GM19035 (cell line): ENCODE measurements around the gene IL17RC.
"Not testable (repeated sequence)": the region's sequence is repeated elsewhere in the genome, so short reads cannot be mapped to it uniquely, and the experiment has no call there.

Experiments used
- ATAC-seq: cut with Tn5 transposase; IDR thresholded peaks from one replicate; pipeline ENCODE4 v1.9.1; 2021; ENCODE audit not compliant: unreplicated experiment

IL17RC gene

DNA sequence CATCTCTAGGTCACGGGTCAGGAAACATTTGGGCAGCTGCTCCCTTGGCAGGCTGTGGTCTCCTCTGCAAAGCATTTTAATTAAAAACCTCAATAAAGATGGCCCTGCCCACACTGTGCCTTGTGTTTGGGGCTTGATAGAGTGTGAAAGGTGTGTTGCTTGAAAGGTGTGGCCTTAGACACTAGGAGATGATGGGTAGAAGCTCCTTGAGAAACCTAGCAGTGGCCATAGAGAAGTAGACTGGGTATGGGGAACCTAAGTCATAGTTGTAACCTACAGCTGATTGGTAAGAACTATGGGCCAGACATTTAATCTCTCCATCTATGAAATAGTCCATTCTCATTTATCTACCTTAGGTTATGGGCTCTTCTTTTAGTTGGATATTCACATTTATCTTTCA, 23.2 kb upstream of the IL17RC start:
- no peak for ATAC-seq

GRCh38 chr3:9895715-9896114, 21.2 kb upstream of the IL17RC start:
- ATAC-seq: not testable (repeated sequence)

GRCh38 chr3:9896755-9897407, 20.0 kb upstream of the IL17RC start:
- not testable (repeated sequence) for ATAC-seq

DNA sequence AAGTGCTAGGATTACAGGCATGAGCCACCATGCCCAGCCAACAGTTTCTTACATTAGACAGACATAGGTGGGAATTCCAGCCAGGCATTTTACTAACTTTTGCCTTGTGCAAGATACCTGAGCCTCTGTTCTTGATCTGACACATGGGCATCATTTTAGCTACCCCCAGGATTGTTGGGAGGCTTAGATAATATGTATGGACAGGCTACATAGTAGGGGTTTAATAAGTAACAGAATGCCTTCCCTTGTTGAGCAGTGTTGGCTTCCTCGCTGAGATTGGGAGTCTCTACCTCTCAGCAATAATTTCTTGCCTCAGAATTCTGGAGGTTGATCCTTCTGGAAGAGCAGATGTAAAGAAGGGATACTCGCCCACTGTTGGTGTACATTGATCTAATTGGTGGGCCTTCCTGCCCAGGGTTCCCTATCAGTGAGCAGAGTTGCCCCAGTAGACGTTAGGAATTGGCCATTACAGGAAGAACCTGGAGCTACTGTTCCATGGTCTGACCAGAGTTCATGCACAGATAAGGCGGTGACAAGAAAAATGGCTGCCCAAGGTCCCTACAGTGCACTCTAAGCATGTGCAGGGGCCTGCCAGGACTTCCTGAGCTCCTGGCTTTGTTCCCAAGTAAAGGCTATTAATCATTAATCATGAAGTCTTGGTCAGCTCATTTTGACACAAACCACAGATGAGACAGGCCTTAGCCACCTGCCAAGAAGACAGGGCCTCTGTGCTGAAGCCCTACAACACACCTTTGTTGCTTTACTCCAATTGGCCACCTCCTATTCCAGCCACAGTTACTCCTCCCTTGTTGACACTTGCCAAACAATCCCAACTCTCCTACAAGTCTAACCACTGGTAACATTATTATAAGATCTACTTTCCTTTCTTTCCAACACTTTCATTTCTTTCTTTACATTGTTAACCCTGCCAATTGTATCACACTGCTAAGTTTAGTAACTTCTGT, 19.2 kb upstream of the IL17RC start:
- ATAC-seq: no peak

DNA sequence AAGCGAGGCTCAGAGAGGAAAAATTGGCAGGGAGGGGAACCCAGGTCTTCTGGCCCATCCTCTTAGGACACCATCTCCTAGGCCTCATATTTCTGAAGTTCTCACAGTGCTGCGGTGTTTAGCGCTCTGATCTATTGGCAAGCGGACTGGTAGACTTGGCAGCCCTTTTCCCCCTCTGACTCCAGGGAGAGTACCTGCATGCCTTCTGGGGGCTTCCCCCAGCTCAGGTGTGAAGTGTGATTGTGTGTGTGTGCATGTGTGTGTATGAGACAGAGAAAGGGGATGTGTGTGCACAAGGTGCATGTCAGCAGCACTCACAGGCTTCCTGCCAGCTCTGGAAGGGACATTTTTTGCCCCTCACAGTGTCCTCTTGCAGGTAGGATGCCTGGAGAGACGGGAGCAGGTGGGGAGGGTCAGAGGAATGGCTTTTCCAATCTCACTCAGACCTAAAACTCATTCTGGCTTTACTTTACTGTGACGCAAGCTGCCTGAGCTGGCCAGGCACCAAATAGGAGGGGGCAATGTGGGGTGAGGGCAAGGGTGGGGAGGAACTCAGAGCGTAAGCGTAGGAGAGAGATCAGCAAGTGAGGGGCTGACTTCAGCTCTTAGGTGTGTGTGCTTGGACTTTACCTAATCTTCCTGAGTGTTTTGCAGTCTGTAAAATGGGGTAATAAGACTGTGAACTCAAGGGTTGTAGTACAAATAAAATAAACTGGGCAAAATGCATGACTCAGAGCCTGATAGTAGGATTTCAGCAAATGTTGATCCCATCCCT, 18.2 kb upstream of the IL17RC start:
- ATAC-seq: no peak

DNA sequence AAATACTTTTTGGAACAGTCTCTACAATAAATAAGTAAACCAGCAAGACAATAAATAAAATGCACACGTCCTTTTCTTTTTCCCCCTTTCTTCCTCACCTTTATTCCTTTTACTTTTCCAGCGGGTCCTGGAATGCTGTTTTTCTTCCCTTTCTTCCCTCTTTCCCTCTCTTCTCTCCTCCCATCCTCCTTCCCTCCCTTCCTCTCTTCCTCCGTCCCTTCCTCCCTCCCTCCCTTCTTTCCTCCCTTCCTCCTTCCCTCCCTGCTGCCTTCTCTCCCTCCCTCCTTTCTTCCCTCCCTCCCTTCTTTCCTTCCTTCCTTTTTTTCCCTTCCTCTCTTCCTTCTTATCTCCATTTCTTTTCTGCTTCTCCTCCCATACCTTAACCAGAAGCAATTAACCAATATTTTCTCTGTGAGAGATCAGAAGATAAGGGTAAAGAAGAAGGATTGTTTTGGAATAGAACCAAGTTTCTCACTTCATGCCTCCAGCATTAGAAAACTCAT, 17.6 kb upstream of the IL17RC start:
- no peak for ATAC-seq

DNA sequence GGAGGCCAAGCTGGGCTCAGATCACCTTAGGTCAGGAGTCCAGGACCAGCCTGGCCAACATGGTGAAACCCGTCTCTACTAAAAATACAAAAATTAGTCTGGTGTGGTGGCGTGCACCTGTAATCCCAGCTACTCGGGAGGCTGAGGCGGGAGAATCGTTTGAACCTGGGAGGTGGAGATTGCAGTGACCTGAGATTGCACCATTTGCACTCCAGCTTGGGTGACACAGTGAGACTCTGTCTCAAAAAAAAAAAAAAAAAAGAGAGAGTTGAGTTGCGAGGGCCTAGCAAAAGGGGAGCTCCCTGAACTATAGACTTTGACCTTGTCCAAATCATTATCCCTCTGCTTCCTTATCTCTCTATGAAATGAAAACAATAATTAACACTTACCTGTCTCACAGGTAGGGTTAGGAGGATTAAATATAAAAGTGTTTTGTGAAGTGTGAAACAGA, 15.9 kb upstream of the IL17RC start:
- ATAC-seq: not testable (repeated sequence)

GRCh38 chr3:9901967-9902366, 14.9 kb upstream of the IL17RC start:
- no peak for ATAC-seq

GRCh38 chr3:9902372-9903237, 14.3 kb upstream of the IL17RC start, which contains the start of gene IL17RE:
Gene IL17RE (plus strand): TSS chr3:9902848. CDS start chr3:9902933, 85 bp downstream.
- no peak for ATAC-seq

GRCh38 chr3:9903238-9903624, 13.7 kb upstream of the IL17RC start:
- no peak for ATAC-seq

GRCh38 chr3:9903904-9904303, 13.0 kb upstream of the IL17RC start:
- no peak for ATAC-seq

DNA sequence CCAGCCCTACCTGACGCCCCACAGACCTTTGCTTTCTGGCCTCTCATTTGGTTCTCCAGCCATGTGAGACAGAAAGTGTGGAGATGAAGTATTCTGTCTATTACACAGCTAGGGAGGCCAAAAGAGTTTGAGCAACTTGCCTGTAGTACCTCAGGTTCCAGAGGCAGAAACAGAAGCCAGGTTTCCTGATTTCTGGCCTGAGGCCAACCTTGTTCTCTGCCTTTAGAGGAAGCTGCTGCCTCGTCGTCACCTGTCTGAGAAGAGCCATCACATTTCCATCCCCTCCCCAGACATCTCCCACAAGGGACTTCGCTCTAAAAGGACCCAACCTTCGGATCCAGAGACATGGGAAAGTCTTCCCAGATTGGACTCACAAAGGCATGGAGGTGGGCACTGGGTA, 10.4 kb upstream of the IL17RC start:
- no peak for ATAC-seq

- ATAC-seq: no peak
These were observed 8.6 kb upstream of the IL17RC start for GRCh38 chr3:9908286-9908685.

DNA sequence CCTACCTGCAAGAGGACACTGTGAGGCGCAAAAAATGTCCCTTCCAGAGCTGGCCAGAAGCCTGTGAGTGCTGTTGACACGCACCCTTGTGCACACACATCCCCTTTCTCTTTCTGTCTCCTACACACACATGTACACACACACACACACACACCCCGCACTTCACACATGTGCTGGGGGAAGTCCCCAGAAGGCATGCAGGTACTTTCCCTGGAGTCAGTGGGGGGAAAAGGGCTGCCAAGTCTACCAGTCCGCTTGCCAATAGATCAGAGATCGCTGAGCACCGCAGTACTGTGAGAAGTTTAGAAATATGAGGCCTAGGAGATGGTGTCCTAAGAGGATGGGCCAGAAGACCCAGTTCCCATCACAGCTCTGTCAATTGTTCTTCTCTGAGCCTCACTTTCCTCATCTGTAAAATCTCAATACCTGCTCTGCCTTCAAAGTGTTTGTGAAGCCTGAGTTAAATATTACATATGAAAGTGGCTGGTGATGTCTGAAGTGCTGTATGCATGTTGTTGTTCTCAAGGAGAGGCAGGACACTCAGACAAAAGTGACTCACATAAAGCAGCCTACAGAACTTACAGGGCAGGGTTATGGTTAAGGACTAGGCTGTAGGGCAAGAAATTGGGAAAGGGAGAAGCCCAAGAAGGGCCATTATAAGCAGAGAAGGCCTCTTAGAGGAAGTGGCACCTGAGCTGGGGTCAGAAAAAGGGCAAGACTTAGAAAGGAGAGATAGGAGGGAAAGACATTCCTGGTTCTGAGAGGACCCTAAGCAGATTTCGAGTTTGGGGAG, 7.5 kb upstream of the IL17RC start:
- no peak for ATAC-seq

DNA sequence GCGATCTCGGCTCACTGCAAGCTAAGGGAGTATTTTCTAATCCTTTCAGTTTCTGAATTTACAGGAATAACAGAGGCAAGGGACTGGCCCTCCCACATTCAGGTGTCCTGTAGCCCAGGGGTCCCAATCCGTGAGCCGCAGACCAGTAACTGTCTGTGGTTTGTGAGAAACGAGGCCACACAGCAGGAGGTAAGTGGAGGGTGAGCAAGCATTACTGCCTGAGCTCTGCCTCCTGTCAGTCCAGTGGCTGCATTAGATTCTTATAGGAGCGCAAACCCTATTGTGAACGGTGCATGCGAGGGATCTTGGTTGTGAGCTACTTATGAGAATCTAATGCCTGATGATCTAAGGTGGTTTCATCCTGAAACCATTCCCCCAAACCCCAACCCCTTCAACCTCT, 5.0 kb upstream of the IL17RC start:
- no peak for ATAC-seq

GRCh38 chr3:9912294-9912935, 4.5 kb upstream of the IL17RC start:
- no peak for ATAC-seq

DNA sequence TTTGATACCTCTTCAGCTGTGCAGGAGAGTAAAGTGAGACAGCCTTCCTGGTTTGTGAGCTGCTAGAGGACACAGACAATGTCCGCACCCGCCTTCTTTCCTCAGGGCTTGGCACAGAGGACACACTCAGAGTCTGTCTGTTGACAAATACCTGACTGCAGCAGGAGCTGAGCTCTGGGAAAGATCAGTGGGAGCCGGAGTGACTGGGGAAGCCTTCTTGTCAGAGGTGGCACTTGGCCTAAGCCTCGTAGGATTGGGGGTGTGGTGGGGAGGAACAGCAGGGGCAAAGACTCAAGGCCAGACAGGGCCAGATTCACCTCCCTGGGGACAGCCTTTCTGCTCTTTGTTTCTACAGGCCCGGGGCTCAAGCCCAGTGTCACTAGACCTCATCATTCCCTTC, 3.3 kb upstream of the IL17RC start:
- no peak for ATAC-seq

DNA sequence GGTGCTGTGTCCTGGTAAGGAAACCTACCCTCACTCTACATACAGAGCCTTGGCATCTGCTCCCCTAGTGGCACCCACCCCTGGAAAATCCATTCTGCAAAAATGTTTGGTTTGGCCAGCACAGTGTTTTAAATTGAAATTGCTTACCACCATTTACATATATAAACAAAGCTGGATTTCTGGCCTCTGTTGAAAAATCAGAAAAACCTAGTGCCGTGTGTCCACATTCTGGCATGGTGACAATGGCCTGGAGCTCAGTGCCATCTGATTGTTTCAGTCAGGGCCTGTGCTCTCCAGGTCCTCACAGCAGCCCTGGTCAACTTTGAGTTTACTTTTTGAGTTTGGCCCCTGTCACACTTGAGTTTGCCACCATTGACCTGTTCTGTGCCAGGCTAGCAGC, 2.9 kb upstream of the IL17RC start:
- no peak for ATAC-seq
